ENCODE measurements around the gene RER1.

Gene RER1

GRCh38 chr1:2399890-2400575 lies 8.4 kb downstream of the RER1 start:
- no peak for DNase-seq (ENCODE audit: low read depth)
- TF ChIP-seq CTCF (IDR thresholded peaks at IDR 0.05; ENCODE audit: insufficient read depth, low read depth, low read length, missing control alignments): no peak
- H3K4me3 ChIP-seq (ENCODE audit: low read depth, low read length): no peak overlapping the region

- TF ChIP-seq CTCF (IDR thresholded peaks at IDR 0.05; ENCODE audit: insufficient read depth, low read depth, low read length, missing control alignments): no peak
- no peak for DNase-seq (ENCODE audit: low read depth)
- H3K4me3 ChIP-seq (ENCODE audit: low read depth, low read length): no peak overlapping the region
These were observed 8.9 kb downstream of the RER1 start for GRCh38 chr1:2400576-2400909.

GRCh38 chr1:2400950-2401649 lies 9.5 kb downstream of the RER1 start:
- DNase-seq (ENCODE audit: low read depth): no peak
- no peak for TF ChIP-seq CTCF (IDR thresholded peaks at IDR 0.05; ENCODE audit: insufficient read depth, low read depth, low read length, missing control alignments)
- no peak overlapping the region for H3K4me3 ChIP-seq (ENCODE audit: low read depth, low read length)

GRCh38 chr1:2402420-2402819 lies 10.8 kb downstream of the RER1 start:
- no peak for DNase-seq (ENCODE audit: low read depth)

GRCh38 chr1:2403273-2403672 lies 11.6 kb downstream of the RER1 start:
- TF ChIP-seq CTCF (IDR thresholded peaks at IDR 0.05; ENCODE audit: insufficient read depth, low read depth, low read length, missing control alignments): no peak
- DNase-seq (ENCODE audit: low read depth): no peak
- no peak overlapping the region for H3K4me3 ChIP-seq (ENCODE audit: low read depth, low read length)

More at GRCh38 chr1:2402420-2402819, 10.8 kb downstream of the RER1 start:
- TF ChIP-seq CTCF (IDR thresholded peaks at IDR 0.05; ENCODE audit: insufficient read depth, low read depth, low read length, missing control alignments): no peak
- no peak overlapping the region for H3K4me3 ChIP-seq (ENCODE audit: low read depth, low read length)

GRCh38 chr1:2404142-2404889 lies 12.7 kb downstream of the RER1 start:
- no peak for TF ChIP-seq CTCF (IDR thresholded peaks at IDR 0.05; ENCODE audit: insufficient read depth, low read depth, low read length, missing control alignments)
- no peak overlapping the region for H3K4me3 ChIP-seq (ENCODE audit: low read depth, low read length)
- no peak for DNase-seq (ENCODE audit: low read depth)
